HG02870 (cell line): ENCODE measurements around the gene RAB6B.

ENCODE experiments used
- ATAC-seq: cut with Tn5 transposase; IDR thresholded peaks from one replicate; pipeline ENCODE4 v1.9.1; 2021; ENCODE audit warnings: mild to moderate bottlenecking, moderate library complexity; ENCODE audit not compliant: unreplicated experiment

RAB6B gene

GRCh38 chr3:133896002-133896761 is 500 bp upstream of the RAB6B start:
- ATAC-seq = no peak

GRCh38 chr3:133894353-133895207 is 1.1 kb downstream of the RAB6B start:
- ATAC-seq = no peak

GRCh38 chr3:133893683-133894352 is 1.9 kb downstream of the RAB6B start:
- no peak for ATAC-seq

GRCh38 chr3:133892541-133893231 is 3.0 kb downstream of the RAB6B start:
- ATAC-seq = no peak

- no peak for ATAC-seq
Observed at GRCh38 chr3:133891662-133892378, 3.9 kb downstream of the RAB6B start.

GRCh38 chr3:133890972-133891644 is 4.6 kb downstream of the RAB6B start:
- no peak for ATAC-seq

GRCh38 chr3:133890037-133890436 is 5.6 kb downstream of the RAB6B start:
- ATAC-seq = no peak

GRCh38 chr3:133888726-133889340 is 6.8 kb downstream of the RAB6B start:
- no peak for ATAC-seq

GRCh38 chr3:133887803-133888703 is 7.6 kb downstream of the RAB6B start:
- ATAC-seq = no peak

- no peak for ATAC-seq
Observed at GRCh38 chr3:133887074-133887802, 8.4 kb downstream of the RAB6B start.

- no peak for ATAC-seq
Observed at GRCh38 chr3:133886031-133886722, 9.5 kb downstream of the RAB6B start.

- no peak for ATAC-seq
Observed at GRCh38 chr3:133884887-133885711, 10.6 kb downstream of the RAB6B start.

GRCh38 chr3:133884054-133884886 is 11.4 kb downstream of the RAB6B start:
- no peak for ATAC-seq

GRCh38 chr3:133883641-133884040 is 12.0 kb downstream of the RAB6B start:
- no peak for ATAC-seq

- ATAC-seq = no peak
Observed at GRCh38 chr3:133882986-133883586, 12.6 kb downstream of the RAB6B start.
